ENCODE data around the gene CCR5.
A peak's percentile ranks its signal among the peaks of the same experiment; 100 is the strongest.

DNA sequence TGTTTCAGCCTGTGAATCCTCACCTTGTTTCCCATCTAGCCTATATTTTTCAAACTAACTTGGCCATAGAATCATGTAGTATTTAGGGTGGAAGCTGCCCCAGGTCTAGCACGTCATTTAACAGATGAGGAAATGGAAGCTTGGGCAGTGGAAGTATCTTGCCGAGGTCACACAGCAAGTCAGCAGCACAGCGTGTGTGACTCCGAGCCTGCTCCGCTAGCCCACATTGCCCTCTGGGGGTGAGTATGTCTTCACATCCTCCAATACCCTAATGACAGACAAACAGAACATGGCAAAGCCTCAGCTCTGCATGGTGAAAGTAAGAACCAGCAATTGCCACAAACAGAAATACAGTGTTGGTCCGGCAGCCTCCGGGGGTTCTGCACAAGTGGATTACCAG lies 2.2 kb upstream of the CCR5 start:
- TF ChIP-seq, protein P1, sequence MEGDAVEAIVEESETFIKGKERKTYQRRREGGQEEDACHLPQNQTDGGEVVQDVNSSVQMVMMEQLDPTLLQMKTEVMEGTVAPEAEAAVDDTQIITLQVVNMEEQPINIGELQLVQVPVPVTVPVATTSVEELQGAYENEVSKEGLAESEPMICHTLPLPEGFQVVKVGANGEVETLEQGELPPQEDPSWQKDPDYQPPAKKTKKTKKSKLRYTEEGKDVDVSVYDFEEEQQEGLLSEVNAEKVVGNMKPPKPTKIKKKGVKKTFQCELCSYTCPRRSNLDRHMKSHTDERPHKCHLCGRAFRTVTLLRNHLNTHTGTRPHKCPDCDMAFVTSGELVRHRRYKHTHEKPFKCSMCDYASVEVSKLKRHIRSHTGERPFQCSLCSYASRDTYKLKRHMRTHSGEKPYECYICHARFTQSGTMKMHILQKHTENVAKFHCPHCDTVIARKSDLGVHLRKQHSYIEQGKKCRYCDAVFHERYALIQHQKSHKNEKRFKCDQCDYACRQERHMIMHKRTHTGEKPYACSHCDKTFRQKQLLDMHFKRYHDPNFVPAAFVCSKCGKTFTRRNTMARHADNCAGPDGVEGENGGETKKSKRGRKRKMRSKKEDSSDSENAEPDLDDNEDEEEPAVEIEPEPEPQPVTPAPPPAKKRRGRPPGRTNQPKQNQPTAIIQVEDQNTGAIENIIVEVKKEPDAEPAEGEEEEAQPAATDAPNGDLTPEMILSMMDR (conservative IDR thresholded peaks at IDR 0.05): peak; percentile 10; the same call in 1 of the 2 replicates
- TF ChIP-seq ZFX (IDR thresholded peaks at IDR 0.05): no peak
